H1 (cell line): ENCODE results near the gene APOL6. TPM values are rescaled to one million over a fixed set of nuclear protein-coding genes. Genes with fewer than 3 reads are reported as not detected.

Experiments used
- BRCA1 ChIP-seq: IDR thresholded peaks from 2 replicates; pipeline ENCODE4 v1.6.1; 2012; ENCODE audit warnings: low read depth, low read length, improper control_type of control experiment
- CHD1 ChIP-seq: IDR thresholded peaks from 2 replicates; pipeline ENCODE4 v1.6.1; 2012; ENCODE audit warnings: low read depth, low read length, improper control_type of control experiment
- EP300 ChIP-seq, 2 experiments: IDR thresholded peaks; 1 replicate in 1 of 2; 2 replicates in 1 of 2; pipeline ENCODE4 v1.6.1; 2011 to 2012; ENCODE audit warnings: low read depth in 2 of 2, low read length in 2 of 2, mild to moderate bottlenecking in 2 of 2, borderline replicate concordance in 1 of 2, inconsistent platforms in 1 of 2, moderate library complexity in 1 of 2
- EZH2 ChIP-seq: fragments of 200-600 bp; sonication (generic); IDR thresholded peaks from 2 replicates; pipeline ENCODE4 v1.7.1; 2012; ENCODE audit warnings: low read depth, mild to moderate bottlenecking, moderate library complexity, low read length, inconsistent platforms; ENCODE audit not compliant: severe bottlenecking
- FOSL1 ChIP-seq: IDR thresholded peaks from 2 replicates; pipeline ENCODE4 v1.6.1; 2011; ENCODE audit warnings: mild to moderate bottlenecking, low read depth, low read length, moderate library complexity; ENCODE audit not compliant: insufficient read depth
- GABPA ChIP-seq: IDR thresholded peaks from 2 replicates; pipeline ENCODE4 v1.6.1; 2011; ENCODE audit warnings: mild to moderate bottlenecking, low read length, moderate library complexity, borderline replicate concordance; ENCODE audit not compliant: insufficient read depth
- KDM5A ChIP-seq: fragments of 200-600 bp; IDR thresholded peaks from 2 replicates; pipeline ENCODE4 v1.7.1; 2012; ENCODE audit warnings: mild to moderate bottlenecking, low read length, inconsistent platforms, mixed read lengths
- POLR2A ChIP-seq, 2 experiments: IDR thresholded peaks; 1 replicate in 1 of 2; 2 replicates in 1 of 2; pipeline ENCODE4 v1.6.1; 2011; ENCODE audit warnings: low read depth in 2 of 2, low read length in 2 of 2, mild to moderate bottlenecking in 2 of 2; ENCODE audit errors: control extremely low read depth in 1 of 2
- POLR2AphosphoS5 ChIP-seq: IDR thresholded peaks from 2 replicates; pipeline ENCODE4 v1.6.1; 2011; ENCODE audit warnings: low read depth, low read length
- RAD21 ChIP-seq, 2 experiments: IDR thresholded peaks in 1 of 2; conservative IDR thresholded peaks in 1 of 2; 2 replicates each; pipeline ENCODE4 v1.6.1; 2011; ENCODE audit warnings: low read depth in 2 of 2, low read length in 2 of 2, improper control_type of control experiment in 1 of 2, inconsistent platforms in 1 of 2, mild to moderate bottlenecking in 1 of 2, moderate library complexity in 1 of 2
- SIRT6 ChIP-seq: IDR thresholded peaks from one replicate; pipeline ENCODE4 v1.7.1; 2012; ENCODE audit warnings: low read length, inconsistent platforms
- SP4 ChIP-seq: IDR thresholded peaks from 2 replicates; pipeline ENCODE4 v1.6.1; 2012; ENCODE audit warnings: low read length, inconsistent platforms
- TBP ChIP-seq: IDR thresholded peaks from 2 replicates; pipeline ENCODE4 v1.6.1; 2011; ENCODE audit warnings: low read depth, low read length, improper control_type of control experiment
- YY1 ChIP-seq: IDR thresholded peaks from 2 replicates; pipeline ENCODE4 v1.6.1; 2011; ENCODE audit warnings: low read depth, mild to moderate bottlenecking, low read length
- ZNF274 ChIP-seq: IDR thresholded peaks from 2 replicates; pipeline ENCODE4 v1.7.0; 2012; ENCODE audit warnings: low read length, borderline replicate concordance; ENCODE audit errors: extremely low read depth
- polyA plus RNA-seq, 7 experiments: library from polyadenylated mRNA; depleted of rRNA in 3 of 7; stranded (reverse) in 5 of 7; unstranded in 2 of 7; fragments of >200 nt in 5 of 7; fragments of 200-250 nt in 2 of 7; gene quantifications; 1 replicate in 5 of 7; 2 replicates in 1 of 7; 4 replicates in 1 of 7; pipeline versions ENCODE4 v1.2.1 to v1.2.3, GENCODE V29; 2011 to 2013; ENCODE audit warnings: missing spikeins in 2 of 7, mixed read lengths in 2 of 7
- total RNA-seq: library from RNA; stranded (reverse); fragmentation: NEBNext Ultra II Directional; extraction: Animal tissue kit (Norgen Biotek cat#: 25700); gene quantifications from 2 replicates; pipeline ENCODE4 v1.2.1, GENCODE V29; 2021
- TF ChIP-seq, protein P1 (sequence below): IDR thresholded peaks from 2 replicates; pipeline ENCODE4 v1.6.1; 2012; ENCODE audit warnings: inconsistent platforms
- TF ChIP-seq, protein P2 (sequence below): IDR thresholded peaks from 2 replicates; pipeline ENCODE4 v1.6.1; 2011; ENCODE audit warnings: low read depth, mild to moderate bottlenecking, low read length; ENCODE audit not compliant: insufficient read depth
- TF ChIP-seq, protein P3 (sequence below): IDR thresholded peaks from 2 replicates; pipeline ENCODE4 v1.6.1; 2012; ENCODE audit warnings: low read length, inconsistent platforms
- TF ChIP-seq, protein P4 (sequence below), 3 experiments: IDR thresholded peaks; 1 replicate in 2 of 3; 2 replicates in 1 of 3; pipeline versions ENCODE4 v1.5.1 to v1.6.1; 2011; ENCODE audit warnings: low read length in 3 of 3, mild to moderate bottlenecking in 3 of 3, inconsistent platforms in 2 of 3, low read depth in 1 of 3, moderate library complexity in 1 of 3; ENCODE audit not compliant: insufficient read depth in 1 of 3; ENCODE audit errors: control extremely low read depth in 1 of 3

Gene APOL6
- total and polyA plus RNA-seq, 2 of the 8 experiments (the other 6 are each of a cell fraction or from before 2014, with no cell fraction given): 0.06 to 0.13 TPM

GRCh38 chr22:35627267-35628041 lies 20.8 kb upstream of the APOL6 start (continued):
- TF ChIP-seq ZNF274 (no peak), TBP (no peak; the same call in 1 of the 2 replicates), POLR2A (IDR thresholded peaks at IDR 0.05; ENCODE audit: control extremely low read depth in 1 of 2, low read depth in 2 of 2, low read length in 2 of 2) (peak in 1 of 2 experiments; percentile 77; a peak in 2 of 3 replicates), BRCA1 (no peak), POLR2AphosphoS5 (no peak), GABPA (no peak), SP4 (no peak), YY1 (0 out of 2 replicates have a peak, but pooled peaks have one; percentile 26), SIRT6 (no peak), RAD21 (IDR thresholded peaks at IDR 0.05 in 1 of 2, conservative IDR thresholded peaks at IDR 0.05 in 1 of 2; ENCODE audit: low read depth in 2 of 2, low read length in 2 of 2) (peak; percentile 91 to 94), FOSL1 (no peak), CHD1 (no peak), KDM5A (no peak), EZH2 (no peak), EP300 (IDR thresholded peaks at IDR 0.05; ENCODE audit: borderline replicate concordance in 1 of 2, low read depth in 2 of 2, low read length in 2 of 2) (no peak)
- TF ChIP-seq, protein P1, sequence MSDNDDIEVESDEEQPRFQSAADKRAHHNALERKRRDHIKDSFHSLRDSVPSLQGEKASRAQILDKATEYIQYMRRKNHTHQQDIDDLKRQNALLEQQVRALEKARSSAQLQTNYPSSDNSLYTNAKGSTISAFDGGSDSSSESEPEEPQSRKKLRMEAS: peak; percentile 77
- TF ChIP-seq, protein P2, sequence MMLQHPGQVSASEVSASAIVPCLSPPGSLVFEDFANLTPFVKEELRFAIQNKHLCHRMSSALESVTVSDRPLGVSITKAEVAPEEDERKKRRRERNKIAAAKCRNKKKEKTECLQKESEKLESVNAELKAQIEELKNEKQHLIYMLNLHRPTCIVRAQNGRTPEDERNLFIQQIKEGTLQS: no peak
- TF ChIP-seq, protein P3, sequence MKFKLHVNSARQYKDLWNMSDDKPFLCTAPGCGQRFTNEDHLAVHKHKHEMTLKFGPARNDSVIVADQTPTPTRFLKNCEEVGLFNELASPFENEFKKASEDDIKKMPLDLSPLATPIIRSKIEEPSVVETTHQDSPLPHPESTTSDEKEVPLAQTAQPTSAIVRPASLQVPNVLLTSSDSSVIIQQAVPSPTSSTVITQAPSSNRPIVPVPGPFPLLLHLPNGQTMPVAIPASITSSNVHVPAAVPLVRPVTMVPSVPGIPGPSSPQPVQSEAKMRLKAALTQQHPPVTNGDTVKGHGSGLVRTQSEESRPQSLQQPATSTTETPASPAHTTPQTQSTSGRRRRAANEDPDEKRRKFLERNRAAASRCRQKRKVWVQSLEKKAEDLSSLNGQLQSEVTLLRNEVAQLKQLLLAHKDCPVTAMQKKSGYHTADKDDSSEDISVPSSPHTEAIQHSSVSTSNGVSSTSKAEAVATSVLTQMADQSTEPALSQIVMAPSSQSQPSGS: no peak
- TF ChIP-seq, protein P4, sequence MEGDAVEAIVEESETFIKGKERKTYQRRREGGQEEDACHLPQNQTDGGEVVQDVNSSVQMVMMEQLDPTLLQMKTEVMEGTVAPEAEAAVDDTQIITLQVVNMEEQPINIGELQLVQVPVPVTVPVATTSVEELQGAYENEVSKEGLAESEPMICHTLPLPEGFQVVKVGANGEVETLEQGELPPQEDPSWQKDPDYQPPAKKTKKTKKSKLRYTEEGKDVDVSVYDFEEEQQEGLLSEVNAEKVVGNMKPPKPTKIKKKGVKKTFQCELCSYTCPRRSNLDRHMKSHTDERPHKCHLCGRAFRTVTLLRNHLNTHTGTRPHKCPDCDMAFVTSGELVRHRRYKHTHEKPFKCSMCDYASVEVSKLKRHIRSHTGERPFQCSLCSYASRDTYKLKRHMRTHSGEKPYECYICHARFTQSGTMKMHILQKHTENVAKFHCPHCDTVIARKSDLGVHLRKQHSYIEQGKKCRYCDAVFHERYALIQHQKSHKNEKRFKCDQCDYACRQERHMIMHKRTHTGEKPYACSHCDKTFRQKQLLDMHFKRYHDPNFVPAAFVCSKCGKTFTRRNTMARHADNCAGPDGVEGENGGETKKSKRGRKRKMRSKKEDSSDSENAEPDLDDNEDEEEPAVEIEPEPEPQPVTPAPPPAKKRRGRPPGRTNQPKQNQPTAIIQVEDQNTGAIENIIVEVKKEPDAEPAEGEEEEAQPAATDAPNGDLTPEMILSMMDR (IDR thresholded peaks at IDR 0.05; ENCODE audit: control extremely low read depth in 1 of 3, insufficient read depth in 1 of 3, low read depth in 1 of 3, low read length in 3 of 3): peak; percentile 77 to 79 (median 78)
